ENCODE results near the gene KRT82.

DNA sequence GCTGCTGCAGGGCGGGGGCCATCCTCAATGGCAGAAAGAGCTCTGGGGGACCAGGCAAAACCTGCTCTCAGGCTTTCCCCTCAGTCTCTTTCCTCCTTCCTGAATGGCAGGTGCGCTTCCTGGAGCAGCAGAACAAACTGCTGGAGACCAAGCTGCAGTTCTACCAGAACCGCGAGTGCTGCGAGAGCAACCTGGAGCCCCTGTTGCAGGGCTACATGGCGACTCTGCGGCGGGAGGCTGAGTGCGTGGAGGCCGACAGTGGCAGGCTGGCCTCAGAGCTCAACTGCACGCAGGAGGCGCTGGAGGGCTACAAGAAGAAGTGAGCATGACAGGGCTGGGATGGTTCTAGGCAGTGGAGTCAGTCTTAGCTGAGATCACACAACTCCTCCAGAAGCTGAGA is 62.0 kb downstream of the KRT82 start:
- TF ChIP-seq, protein P1, sequence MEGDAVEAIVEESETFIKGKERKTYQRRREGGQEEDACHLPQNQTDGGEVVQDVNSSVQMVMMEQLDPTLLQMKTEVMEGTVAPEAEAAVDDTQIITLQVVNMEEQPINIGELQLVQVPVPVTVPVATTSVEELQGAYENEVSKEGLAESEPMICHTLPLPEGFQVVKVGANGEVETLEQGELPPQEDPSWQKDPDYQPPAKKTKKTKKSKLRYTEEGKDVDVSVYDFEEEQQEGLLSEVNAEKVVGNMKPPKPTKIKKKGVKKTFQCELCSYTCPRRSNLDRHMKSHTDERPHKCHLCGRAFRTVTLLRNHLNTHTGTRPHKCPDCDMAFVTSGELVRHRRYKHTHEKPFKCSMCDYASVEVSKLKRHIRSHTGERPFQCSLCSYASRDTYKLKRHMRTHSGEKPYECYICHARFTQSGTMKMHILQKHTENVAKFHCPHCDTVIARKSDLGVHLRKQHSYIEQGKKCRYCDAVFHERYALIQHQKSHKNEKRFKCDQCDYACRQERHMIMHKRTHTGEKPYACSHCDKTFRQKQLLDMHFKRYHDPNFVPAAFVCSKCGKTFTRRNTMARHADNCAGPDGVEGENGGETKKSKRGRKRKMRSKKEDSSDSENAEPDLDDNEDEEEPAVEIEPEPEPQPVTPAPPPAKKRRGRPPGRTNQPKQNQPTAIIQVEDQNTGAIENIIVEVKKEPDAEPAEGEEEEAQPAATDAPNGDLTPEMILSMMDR (IDR thresholded peaks at IDR 0.05; ENCODE audit: poor library complexity), result no peak
- TF ChIP-seq EZH2phosphoT487 (IDR thresholded peaks at IDR 0.05; ENCODE audit: low read depth, severe bottlenecking, unreplicated experiment), result no peak

Measured in hepatocyte (in vitro differentiated cells).